MM.1S (cell line): ENCODE measurements around the gene CDH4.

ENCODE experiments used
- DNase-seq: peaks from one replicate; pipeline ENCODE4 v3.0.0-alpha.2; 2015
- H2AFZ ChIP-seq: fragments of 300-600 bp; sonication (generic); 2 replicates; pipeline ENCODE4 v1.6.0; 2016; ENCODE audit warnings: antibody characterized with exemption, low read length
- H3F3A ChIP-seq: fragments of 300-600 bp; sonication (generic); 2 replicates; pipeline ENCODE4 v1.6.1; 2016; ENCODE audit warnings: mild to moderate bottlenecking, antibody characterized with exemption, low read length, moderate library complexity, mixed read lengths; ENCODE audit not compliant: insufficient read depth
- H3K27ac ChIP-seq: fragments of 300-600 bp; sonication (generic); 2 replicates; pipeline ENCODE4 v1.5.1; 2016; ENCODE audit warnings: mild to moderate bottlenecking, low read length
- H3K27me3 ChIP-seq: fragments of 300-600 bp; sonication (generic); replicated peaks from 2 replicates; pipeline ENCODE4 v1.6.0; 2016; ENCODE audit warnings: low read length; ENCODE audit not compliant: insufficient read depth
- H3K36me3 ChIP-seq: fragments of 300-600 bp; sonication (generic); replicated peaks from 2 replicates; pipeline ENCODE4 v1.6.1; 2016; ENCODE audit warnings: mild to moderate bottlenecking, low read length, mixed read lengths; ENCODE audit not compliant: insufficient read depth
- H3K4me1 ChIP-seq: fragments of 300-600 bp; sonication (generic); 2 replicates; pipeline ENCODE4 v1.6.1; 2016; ENCODE audit warnings: low read length, mixed read lengths
- H3K4me2 ChIP-seq: fragments of 300-600 bp; sonication (generic); 2 replicates; pipeline ENCODE4 v1.6.0; 2016; ENCODE audit warnings: low read depth, low read length
- H3K4me3 ChIP-seq: fragments of 300-600 bp; sonication (generic); 2 replicates; pipeline ENCODE4 v1.5.1; 2016; ENCODE audit warnings: low read length, mixed read lengths
- H3K79me2 ChIP-seq: fragments of 300-600 bp; sonication (generic); 2 replicates; pipeline ENCODE4 v1.6.1; 2016; ENCODE audit warnings: mixed run types, low read length, mixed read lengths
- H3K9ac ChIP-seq: fragments of 300-600 bp; sonication (generic); 2 replicates; pipeline ENCODE4 v1.6.1; 2016; ENCODE audit warnings: low read length, mixed read lengths
- H3K9me2 ChIP-seq: fragments of 300-600 bp; sonication (generic); replicated peaks from 2 replicates; pipeline ENCODE4 v1.6.1; 2016; ENCODE audit warnings: mild to moderate bottlenecking, low read length, mixed read lengths; ENCODE audit not compliant: insufficient read depth
- H3K9me3 ChIP-seq: fragments of 300-600 bp; sonication (generic); replicated peaks from 2 replicates; pipeline ENCODE4 v1.6.1; 2016; ENCODE audit warnings: mild to moderate bottlenecking, low read length, mixed read lengths; ENCODE audit not compliant: insufficient read depth
- H4K20me1 ChIP-seq: fragments of 300-600 bp; sonication (generic); 2 replicates; pipeline ENCODE4 v1.6.1; 2016; ENCODE audit warnings: mild to moderate bottlenecking, low read length, moderate library complexity, mixed read lengths; ENCODE audit not compliant: insufficient read depth
- CTCF ChIP-seq: fragments of 300-600 bp; sonication (generic); IDR thresholded peaks from 2 replicates; pipeline ENCODE4 v1.5.1; 2016; ENCODE audit warnings: antibody characterized with exemption, low read length, mixed read lengths
- EZH2 ChIP-seq: fragments of 300-600 bp; sonication (generic); optimal IDR thresholded peaks from 2 replicates; pipeline ENCODE3; 2017; ENCODE audit warnings: low read depth, mild to moderate bottlenecking, antibody characterized with exemption, low read length, mixed read lengths
- EZH2phosphoT487 ChIP-seq: fragments of 300-600 bp; sonication (generic); IDR thresholded peaks from 2 replicates; pipeline ENCODE4 v1.6.1; 2018; ENCODE audit warnings: antibody characterized with exemption, low read length

The CDH4 gene

GRCh38 chr20:61516346-61517208 is 264.5 kb downstream of the CDH4 start:
- Histone ChIP-seq H3K9me3 (no peaks in the 10 kb centered on the region), H3K9me2 (no peaks in the 10 kb centered on the region), H3K27me3 (peaks cover 92% of the 10 kb centered on the region), H3K9ac (no peak overlapping the region), H3K4me1 (no peaks in the 10 kb centered on the region), H3K4me2 (no peak overlapping the region), H3K27ac (no peak overlapping the region), H3K4me3 (no peak overlapping the region), H2AFZ (no peak overlapping the region), H4K20me1 (no peaks in the 10 kb centered on the region), H3F3A (no peaks in the 10 kb centered on the region), H3K79me2 (no peaks in the 10 kb centered on the region), H3K36me3 (no peaks in the 10 kb centered on the region)
- DNase-seq: no peak
- TF ChIP-seq EZH2phosphoT487 (no peak), EZH2 (no peak), CTCF (no peak)

- Histone ChIP-seq H3K4me1 (no peaks in the 10 kb centered on the region), H3K9me2 (no peaks in the 10 kb centered on the region), H2AFZ (no peak overlapping the region), H3K36me3 (no peaks in the 10 kb centered on the region), H3K9me3 (no peaks in the 10 kb centered on the region), H3F3A (no peaks in the 10 kb centered on the region), H3K4me3 (no peak overlapping the region), H3K4me2 (no peak overlapping the region), H3K27ac (no peak overlapping the region), H3K9ac (no peak overlapping the region), H4K20me1 (no peaks in the 10 kb centered on the region), H3K27me3 (peaks cover 92% of the 10 kb centered on the region), H3K79me2 (no peaks in the 10 kb centered on the region)
- TF ChIP-seq EZH2 (no peak), CTCF (no peak), EZH2phosphoT487 (no peak)
- no peak for DNase-seq
These were observed 265.4 kb downstream of the CDH4 start for GRCh38 chr20:61517419-61517818.

- Histone ChIP-seq H2AFZ (no peak overlapping the region), H3K4me3 (no peak overlapping the region), H3K36me3 (no peaks in the 10 kb centered on the region), H3F3A (no peaks in the 10 kb centered on the region), H4K20me1 (no peaks in the 10 kb centered on the region), H3K9me3 (no peaks in the 10 kb centered on the region), H3K4me1 (no peaks in the 10 kb centered on the region), H3K27me3 (peaks cover 92% of the 10 kb centered on the region), H3K27ac (no peak overlapping the region), H3K9me2 (no peaks in the 10 kb centered on the region), H3K9ac (no peak overlapping the region), H3K79me2 (no peaks in the 10 kb centered on the region), H3K4me2 (no peak overlapping the region)
- no peak for DNase-seq
- TF ChIP-seq EZH2 (no peak), EZH2phosphoT487 (no peak), CTCF (no peak)
These were observed 266.4 kb downstream of the CDH4 start for GRCh38 chr20:61518424-61518951.
